Measurements from ENCODE around the gene HOXD11. TPM values are rescaled to one million over a fixed set of nuclear protein-coding genes. Genes with fewer than 3 reads are reported as not detected.

The HOXD11 gene
- total RNA-seq, 2 experiments from 2014 or later = not detected

DNA sequence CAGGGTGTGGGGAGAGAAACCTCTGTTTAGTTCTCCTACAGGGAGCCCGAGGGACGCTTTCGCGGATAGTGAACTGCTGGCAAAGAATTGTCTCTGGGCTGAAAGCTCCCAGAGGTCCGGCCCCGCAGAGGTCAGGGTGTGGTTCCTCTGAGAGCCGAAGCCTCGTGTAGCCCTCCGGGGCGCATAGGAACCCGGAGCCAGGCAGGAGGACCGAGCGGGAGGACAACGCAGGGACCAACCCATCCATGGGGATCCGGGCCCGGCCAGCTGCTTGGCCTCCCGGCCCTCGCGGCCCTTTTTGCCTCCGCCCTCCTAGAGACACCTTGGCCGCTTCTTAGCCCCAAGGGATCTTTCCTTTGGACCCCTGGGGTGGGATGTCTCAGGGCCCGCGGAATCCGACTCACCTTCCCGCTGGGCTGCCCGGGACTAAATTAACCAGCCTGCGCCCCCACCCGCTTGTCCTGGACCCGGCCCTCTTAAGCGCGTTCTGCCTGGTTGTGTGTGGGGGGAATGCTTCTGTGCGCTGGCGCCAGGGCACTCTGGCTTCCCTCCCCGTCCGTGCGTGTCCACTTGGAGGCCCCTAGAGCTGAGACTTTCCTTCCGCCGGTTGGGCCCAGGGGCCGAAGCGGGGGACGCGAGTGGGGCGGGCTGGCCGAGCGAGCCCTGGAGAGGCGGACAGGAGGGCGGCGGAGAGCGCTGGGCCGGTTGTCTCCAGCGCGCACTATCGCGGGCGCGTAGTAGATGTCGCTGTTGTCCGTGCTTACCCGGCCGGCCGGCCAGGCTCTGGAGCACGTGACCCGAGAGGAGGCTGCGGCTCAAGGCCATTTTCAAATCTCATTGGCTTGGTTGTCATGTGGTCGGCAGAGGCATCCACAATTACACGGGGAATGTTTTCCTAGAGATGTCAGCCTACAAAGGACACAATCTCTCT lies 9.1 kb downstream of the HOXD11 start, which contains the start of gene HOXD10:
Gene HOXD10 (plus strand): TSS at position 896 of the 931 bp plus-strand sequence. CDS start 56 bp downstream, outside the sequence.
- DNase-seq = no peak
- peaks cover 12% of the 10 kb centered on the region for H3K9me3 Mint-ChIP-seq
- peaks cover 100% of the 10 kb centered on the region for H3K27me3 Mint-ChIP-seq
- no peak within 1 kb of the TSS for H3K4me3 Mint-ChIP-seq
- H3K27ac Mint-ChIP-seq = no peak within 1 kb of the TSS
- peaks cover 5% of the 10 kb centered on the region for H3K4me1 Mint-ChIP-seq
- peaks cover 6% of the 10 kb centered on the region for H3K36me3 Mint-ChIP-seq

DNA sequence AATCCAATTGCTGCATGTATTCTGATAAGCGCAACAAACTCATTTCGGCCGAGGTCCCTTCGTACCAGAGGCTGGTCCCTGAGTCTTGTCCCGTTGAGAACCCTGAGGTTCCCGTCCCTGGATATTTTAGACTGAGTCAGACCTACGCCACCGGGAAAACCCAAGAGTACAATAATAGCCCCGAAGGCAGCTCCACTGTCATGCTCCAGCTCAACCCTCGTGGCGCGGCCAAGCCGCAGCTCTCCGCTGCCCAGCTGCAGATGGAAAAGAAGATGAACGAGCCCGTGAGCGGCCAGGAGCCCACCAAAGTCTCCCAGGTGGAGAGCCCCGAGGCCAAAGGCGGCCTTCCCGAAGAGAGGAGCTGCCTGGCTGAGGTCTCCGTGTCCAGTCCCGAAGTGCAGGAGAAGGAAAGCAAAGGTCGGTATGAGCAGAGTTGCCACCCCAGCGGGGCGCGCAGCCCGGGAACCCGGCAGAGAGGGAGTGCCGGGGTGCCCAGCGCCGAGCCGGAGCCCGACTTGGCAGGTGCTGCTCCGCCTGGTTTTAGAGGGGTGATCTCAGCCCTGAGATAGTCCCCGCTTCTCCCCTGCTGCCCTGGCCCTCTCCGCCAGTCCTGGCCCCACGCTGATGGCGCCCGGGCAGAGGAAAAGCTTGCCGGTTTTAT lies 10.2 kb downstream of the HOXD11 start:
- Mint-ChIP-seq H3K27ac (no peak overlapping the region), H3K9me3 (peaks cover 10% of the 10 kb centered on the region), H3K4me3 (no peak overlapping the region), H3K36me3 (peaks cover 6% of the 10 kb centered on the region), H3K4me1 (peaks cover 3% of the 10 kb centered on the region), H3K27me3 (peaks cover 98% of the 10 kb centered on the region)
- no peak for DNase-seq

DNA sequence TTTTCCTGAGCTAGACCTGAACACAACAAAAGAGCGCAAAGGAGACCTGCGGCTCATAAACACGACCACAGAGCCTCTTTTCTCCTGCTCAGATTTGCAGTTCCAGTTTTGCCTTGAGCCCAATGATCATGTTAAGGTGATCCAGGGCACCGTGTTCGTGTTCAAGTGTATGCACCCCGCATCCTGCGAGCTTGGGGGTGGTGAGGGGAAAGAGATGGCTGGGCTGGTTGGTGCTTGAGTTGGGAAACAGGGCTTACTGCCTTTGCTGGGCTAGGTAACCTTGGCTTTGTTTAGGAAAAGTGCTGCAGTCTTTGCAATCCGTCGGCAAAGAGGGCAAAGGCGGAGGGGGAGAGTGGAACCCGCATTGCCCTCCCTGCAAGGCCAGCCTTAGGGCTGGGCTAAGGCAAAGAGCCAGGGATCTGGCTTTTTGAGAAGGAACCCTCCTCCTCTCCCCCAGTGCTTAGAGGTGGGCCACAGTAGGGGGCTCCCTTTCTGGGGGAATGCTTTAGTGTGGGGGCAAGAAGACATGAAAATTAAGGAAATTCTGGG lies 10.8 kb downstream of the HOXD11 start:
- peaks cover 6% of the 10 kb centered on the region for H3K36me3 Mint-ChIP-seq
- no peak overlapping the region for H3K27ac Mint-ChIP-seq
- H3K4me1 Mint-ChIP-seq = peaks cover 3% of the 10 kb centered on the region
- H3K4me3 Mint-ChIP-seq = no peak overlapping the region
- H3K9me3 Mint-ChIP-seq = peaks cover 10% of the 10 kb centered on the region
- H3K27me3 Mint-ChIP-seq = peaks cover 96% of the 10 kb centered on the region
- DNase-seq = no peak

DNA sequence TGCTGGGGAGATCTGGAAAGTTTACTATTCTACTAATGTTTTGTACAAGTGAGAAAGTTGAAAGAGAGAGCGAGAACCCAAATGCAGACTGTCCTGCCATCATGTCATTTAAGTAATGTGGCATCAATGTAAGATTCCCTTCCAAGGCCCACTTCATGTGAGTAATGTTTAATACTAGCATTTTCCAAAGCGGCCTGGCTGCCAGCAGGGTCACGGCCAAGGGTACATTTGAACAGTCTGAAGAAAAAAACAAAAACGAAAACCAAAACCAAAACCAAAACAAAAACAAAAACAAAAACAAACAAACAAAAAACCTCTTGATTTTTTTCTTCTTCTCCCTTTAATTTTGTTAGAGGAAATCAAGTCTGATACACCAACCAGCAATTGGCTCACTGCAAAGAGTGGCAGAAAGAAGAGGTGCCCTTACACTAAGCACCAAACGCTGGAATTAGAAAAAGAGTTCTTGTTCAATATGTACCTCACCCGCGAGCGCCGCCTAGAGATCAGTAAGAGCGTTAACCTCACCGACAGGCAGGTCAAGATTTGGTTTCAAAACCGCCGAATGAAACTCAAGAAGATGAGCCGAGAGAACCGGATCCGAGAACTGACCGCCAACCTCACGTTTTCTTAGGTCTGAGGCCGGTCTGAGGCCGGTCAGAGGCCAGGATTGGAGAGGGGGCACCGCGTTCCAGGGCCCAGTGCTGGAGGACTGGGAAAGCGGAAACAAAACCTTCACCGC lies 11.7 kb downstream of the HOXD11 start:
- H3K4me3 Mint-ChIP-seq = no peak overlapping the region

DNA sequence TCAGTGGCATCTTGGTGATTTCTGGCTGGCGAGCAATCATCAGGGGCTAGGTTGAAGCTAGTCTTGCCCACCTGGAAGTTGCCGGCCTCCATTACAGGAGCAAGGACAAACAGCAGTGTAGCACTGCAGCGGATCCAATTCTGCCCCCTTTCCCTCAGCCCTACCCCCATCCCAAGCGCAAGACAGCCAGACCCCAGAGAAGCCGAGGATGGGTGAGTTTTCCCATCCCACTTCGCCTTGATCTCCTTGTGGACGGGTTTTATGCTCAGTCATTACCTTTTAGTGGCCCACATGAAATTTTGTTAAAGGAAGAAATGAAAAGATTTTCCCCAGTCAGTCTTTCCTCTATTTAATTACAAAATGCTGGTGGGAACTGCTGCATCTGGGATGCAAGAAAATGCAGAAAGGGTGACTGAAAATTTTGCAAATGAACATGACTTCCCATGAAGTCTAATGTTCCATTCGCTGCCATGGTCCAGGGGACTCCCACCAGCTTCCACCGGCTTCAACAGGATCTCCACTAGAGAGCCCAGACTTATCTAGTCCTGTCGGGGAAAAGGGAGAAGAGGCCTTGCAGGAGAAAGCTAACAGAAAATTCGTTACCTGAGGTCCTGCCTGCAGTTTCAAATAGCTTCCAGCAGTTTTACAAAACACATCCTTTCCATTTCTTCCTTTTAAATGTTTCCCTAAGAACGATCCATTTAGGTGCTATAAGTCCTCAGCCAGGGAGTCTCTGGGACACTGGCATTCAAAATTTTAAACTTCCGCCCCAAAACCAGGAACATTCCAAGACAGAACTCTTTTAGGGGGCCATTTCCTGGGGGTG lies 13.5 kb downstream of the HOXD11 start:
- peaks cover 6% of the 10 kb centered on the region for H3K36me3 Mint-ChIP-seq
- H3K9me3 Mint-ChIP-seq = peaks cover 6% of the 10 kb centered on the region
- no peak overlapping the region for H3K27ac Mint-ChIP-seq
- H3K4me1 Mint-ChIP-seq = peaks cover 7% of the 10 kb centered on the region
- peaks cover 95% of the 10 kb centered on the region for H3K27me3 Mint-ChIP-seq
- DNase-seq = no peak
- no peak overlapping the region for H3K4me3 Mint-ChIP-seq

More for the DNA sequence above, 11.7 kb downstream of the HOXD11 start:
- Mint-ChIP-seq H3K9me3 (peaks cover 8% of the 10 kb centered on the region), H3K36me3 (peaks cover 6% of the 10 kb centered on the region), H3K4me1 (peaks cover 5% of the 10 kb centered on the region), H3K27me3 (peaks cover 95% of the 10 kb centered on the region), H3K27ac (no peak overlapping the region)
- no peak for DNase-seq

DNA sequence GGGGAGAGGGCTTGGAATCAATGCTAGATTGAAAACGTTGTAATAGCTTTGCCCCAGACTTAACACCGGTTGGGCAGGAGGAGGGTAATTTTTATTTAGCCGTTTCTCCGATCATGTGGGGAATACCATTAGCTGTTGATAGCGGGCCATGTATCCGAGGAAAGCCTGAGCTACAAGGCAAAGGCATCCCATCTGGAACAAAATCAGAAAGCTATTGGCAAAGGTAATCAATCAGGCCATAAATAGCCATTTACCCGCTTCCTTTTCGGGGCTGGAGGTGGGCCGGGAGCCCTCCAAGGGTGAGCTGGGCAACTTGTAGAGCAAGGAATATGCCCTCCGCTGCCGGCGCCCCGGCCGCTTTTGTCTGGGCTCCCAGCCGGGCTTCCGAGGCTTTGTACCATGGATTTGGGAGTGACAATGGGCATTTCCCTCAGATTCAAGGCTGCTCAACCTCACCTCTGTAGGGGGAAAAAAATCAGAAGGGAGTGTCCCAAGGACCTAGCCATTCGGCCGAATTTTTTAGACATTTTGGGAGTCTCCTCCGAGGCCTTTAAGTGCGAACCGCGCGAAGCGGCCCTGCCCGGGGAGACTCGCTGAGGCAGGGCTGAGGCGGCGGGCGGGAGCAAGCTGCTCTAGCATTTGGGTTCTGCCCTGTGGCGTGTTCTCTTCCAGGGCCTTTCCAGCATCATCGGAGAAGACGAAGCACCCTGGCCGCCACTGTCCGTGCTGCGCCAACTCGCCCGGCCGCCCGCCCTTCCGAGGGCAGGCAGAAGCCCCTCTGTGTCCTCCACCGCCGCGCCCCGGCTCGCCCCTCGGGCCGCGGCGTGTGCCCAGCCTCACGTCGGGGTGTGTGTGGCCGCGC lies 14.3 kb downstream of the HOXD11 start:
- Mint-ChIP-seq H3K4me3 (no peak overlapping the region), H3K9me3 (peaks cover 5% of the 10 kb centered on the region), H3K4me1 (peaks cover 7% of the 10 kb centered on the region), H3K36me3 (peaks cover 6% of the 10 kb centered on the region), H3K27ac (no peak overlapping the region), H3K27me3 (peaks cover 95% of the 10 kb centered on the region)
- DNase-seq = no peak

DNA sequence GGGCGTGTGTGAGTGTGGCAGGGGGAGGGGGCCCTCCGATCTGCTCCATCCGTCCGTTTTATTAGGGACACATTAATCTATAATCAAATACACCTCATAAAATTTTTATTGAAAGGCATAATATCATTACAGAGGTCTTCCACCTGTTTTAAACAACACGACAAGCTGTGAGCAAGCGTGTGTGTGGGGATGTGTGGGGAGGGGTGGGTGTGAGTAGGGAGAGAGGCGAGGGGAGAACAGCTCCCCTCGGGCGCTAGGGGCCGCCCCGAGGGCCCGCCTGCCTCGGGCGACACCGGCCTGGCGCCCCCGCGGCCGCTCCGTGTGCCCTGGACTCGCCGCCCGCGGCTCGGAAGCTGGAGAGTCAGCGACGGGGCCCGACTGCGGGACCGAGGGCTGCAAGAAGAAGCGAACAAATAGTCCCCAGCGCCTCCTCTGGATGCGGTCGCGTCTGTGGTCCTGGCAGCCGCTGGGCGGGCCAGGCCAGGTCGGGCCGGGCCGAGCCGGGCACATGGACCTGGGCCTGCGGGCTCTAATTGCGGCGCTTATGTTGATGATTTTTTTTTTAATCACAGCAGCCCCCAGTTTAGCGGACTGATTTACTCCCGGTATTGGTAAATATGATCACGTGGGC lies 15.1 kb downstream of the HOXD11 start:
- Mint-ChIP-seq H3K4me3 (peak overlapping the region; percentile 57), H3K36me3 (peaks cover 2% of the 10 kb centered on the region), H3K4me1 (peaks cover 9% of the 10 kb centered on the region), H3K27me3 (peaks cover 95% of the 10 kb centered on the region), H3K9me3 (peaks cover 2% of the 10 kb centered on the region), H3K27ac (no peak overlapping the region)
- DNase-seq = no peak

DNA sequence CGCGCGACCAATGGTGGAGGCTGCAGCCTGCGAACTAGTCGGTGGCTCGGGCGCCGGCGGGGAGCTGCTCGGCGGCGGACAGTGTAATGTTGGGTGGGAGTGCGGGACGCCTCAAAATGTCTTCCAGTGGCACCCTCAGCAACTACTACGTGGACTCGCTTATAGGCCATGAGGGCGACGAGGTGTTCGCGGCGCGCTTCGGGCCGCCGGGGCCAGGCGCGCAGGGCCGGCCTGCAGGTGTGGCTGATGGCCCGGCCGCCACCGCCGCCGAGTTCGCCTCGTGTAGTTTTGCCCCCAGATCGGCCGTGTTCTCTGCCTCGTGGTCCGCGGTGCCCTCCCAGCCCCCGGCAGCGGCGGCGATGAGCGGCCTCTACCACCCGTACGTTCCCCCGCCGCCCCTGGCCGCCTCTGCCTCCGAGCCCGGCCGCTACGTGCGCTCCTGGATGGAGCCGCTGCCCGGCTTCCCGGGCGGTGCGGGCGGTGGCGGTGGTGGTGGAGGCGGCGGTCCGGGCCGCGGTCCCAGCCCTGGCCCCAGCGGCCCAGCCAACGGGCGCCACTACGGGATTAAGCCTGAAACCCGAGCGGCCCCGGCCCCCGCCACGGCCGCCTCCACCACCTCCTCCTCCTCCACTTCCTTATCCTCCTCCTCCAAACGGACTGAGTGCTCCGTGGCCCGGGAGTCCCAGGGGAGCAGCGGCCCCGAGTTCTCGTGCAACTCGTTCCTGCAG lies 15.8 kb downstream of the HOXD11 start, which contains the start of gene HOXD9:
Gene HOXD9 (plus strand): TSS at position 37 of the 728 bp plus-strand sequence. CDS start 50 bp downstream, at position 87.
- peaks cover 9% of the 10 kb centered on the region for H3K4me1 Mint-ChIP-seq
- H3K9me3 Mint-ChIP-seq = peaks cover 2% of the 10 kb centered on the region
- peaks cover 2% of the 10 kb centered on the region for H3K36me3 Mint-ChIP-seq
- H3K27ac Mint-ChIP-seq = no peak within 1 kb of the TSS
- H3K27me3 Mint-ChIP-seq = peaks cover 95% of the 10 kb centered on the region
- H3K4me3 Mint-ChIP-seq = peak within 1 kb of the TSS; percentile 57
- DNase-seq = no peak

DNA sequence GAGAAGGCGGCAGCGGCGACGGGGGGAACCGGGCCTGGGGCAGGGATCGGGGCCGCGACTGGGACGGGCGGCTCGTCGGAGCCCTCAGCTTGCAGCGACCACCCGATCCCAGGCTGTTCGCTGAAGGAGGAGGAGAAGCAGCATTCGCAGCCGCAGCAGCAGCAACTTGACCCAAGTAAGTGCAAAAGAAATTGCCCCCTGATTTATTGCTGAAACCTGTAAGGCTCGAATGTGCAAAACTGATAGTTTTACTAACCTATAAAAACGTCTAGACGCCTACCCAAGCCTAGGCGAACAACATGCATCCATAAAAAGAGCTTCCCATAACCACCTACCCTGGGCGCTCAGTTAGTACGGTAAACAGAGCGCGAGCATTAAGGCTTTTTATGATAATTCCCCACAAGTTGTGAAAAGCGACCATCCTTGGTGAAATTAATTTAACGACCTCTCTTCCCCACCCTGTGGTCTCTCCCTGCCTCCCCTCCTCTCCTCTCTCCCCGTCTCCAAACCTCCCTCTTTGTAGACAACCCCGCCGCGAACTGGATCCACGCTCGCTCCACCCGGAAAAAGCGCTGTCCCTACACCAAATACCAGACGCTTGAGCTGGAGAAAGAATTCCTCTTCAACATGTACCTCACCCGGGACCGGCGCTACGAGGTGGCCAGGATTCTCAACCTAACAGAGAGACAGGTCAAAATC lies 16.5 kb downstream of the HOXD11 start:
- H3K27me3 Mint-ChIP-seq = peaks cover 95% of the 10 kb centered on the region
- peaks cover 14% of the 10 kb centered on the region for H3K4me1 Mint-ChIP-seq
- no peak for DNase-seq
- peak overlapping the region; percentile 29 for H3K4me3 Mint-ChIP-seq
- H3K27ac Mint-ChIP-seq = no peak overlapping the region
- H3K36me3 Mint-ChIP-seq = peaks cover 2% of the 10 kb centered on the region
- H3K9me3 Mint-ChIP-seq = peaks cover 2% of the 10 kb centered on the region

DNA sequence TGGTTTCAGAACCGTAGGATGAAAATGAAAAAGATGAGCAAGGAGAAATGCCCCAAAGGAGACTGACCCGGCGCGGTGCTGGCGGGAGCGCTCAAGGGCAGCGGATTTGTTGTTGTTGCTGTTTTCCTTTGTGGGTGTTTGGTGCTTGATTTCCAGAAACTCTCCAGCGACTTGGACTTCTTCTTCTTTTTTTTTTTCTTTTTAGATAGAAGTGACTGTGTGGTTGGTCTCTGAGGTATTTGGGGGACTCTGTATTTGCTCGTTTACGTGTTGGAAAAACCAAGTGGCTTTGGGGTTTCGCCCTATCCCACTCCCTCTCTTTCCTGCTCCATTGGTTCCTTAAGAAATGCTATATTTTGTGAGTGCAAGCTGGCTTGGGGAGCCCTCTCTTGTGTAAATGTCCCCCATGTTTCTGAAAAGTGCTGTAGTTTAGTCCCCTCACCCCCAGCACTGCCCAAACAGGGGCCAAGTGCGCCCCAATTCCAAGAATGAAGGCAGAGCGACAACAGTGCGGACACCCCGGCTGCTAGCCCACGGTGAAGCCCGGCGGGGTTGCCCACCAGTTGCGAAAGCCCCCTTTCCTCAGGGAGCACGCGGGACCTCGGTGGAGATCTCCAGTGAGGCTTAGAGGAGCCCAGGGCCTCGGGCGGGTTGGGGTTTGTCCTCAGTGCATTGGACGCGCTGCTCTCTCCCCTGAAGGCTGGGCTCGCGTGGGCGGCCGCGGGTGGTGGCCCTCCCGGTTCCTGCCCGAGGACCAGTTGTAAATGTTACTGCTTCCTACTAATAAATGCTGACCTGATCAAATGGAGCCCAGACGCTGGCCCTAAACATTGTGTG lies 17.2 kb downstream of the HOXD11 start:
- Mint-ChIP-seq H3K27me3 (peaks cover 95% of the 10 kb centered on the region), H3K36me3 (no peaks in the 10 kb centered on the region), H3K27ac (no peak overlapping the region), H3K4me1 (peaks cover 18% of the 10 kb centered on the region), H3K4me3 (peak overlapping the region; percentile 29), H3K9me3 (no peaks in the 10 kb centered on the region)
- no peak for DNase-seq

Measured in activated naive CD8-positive, alpha-beta T cell treated with anti-CD3 and anti-CD28 coated beads for 36 hours (primary cell).